SK-MEL-5 (cell line): ENCODE measurements around the gene RFPL1. TPM values are rescaled to one million over a fixed set of nuclear protein-coding genes. Genes with fewer than 3 reads are reported as not detected.
"Not testable (repeated sequence)": the region's sequence is repeated elsewhere in the genome, so short reads cannot be mapped to it uniquely, and the experiment has no call there.

Experiments used
- DNase-seq: peaks from one replicate; pipeline ENCODE4 v3.0.0-alpha.2; 2016; ENCODE audit warnings: low read depth, low spot score
- in situ Hi-C: cut with HindIII; loops from 2 replicates; pipeline ENCODE4 v1.10.0; 2016; ENCODE audit warnings: low sequenced_read_pairs, high pct_unique_total_duplicates, low pct_unique_long_range_greater_than_20kb
- small RNA-seq, 2 experiments: library from RNA; depleted of rRNA; stranded (forward); fragments of <200 nt; gene quantifications; one replicate each; pipeline ENCODE3, GENCODE V24; 2014
- total RNA-seq: library from RNA; depleted of rRNA; stranded (reverse); fragments of >200 nt; shearing (Covaris generic); gene quantifications from 2 replicates; pipeline ENCODE4 v1.2.3, GENCODE V29; 2014; rRNA removed

The RFPL1 gene
- total RNA-seq, 1 experiment from 2014 or later = not detected

- DNase-seq = no peak
- in situ Hi-C loops = no loop called here
These were observed 49.1 kb downstream of the RFPL1 start for GRCh38 chr22:29487426-29487986.

GRCh38 chr22:29489127-29489780, 50.9 kb downstream of the RFPL1 start:
- DNase-seq, in situ Hi-C loops: not testable (repeated sequence)

GRCh38 chr22:29491012-29491411, 52.6 kb downstream of the RFPL1 start:
- in situ Hi-C loops = no loop called here
- no peak for DNase-seq

Small RNAs within 50 kb of the gene (small RNA-seq; reads per million reads assigned to genes)
- 0 reads per million in 2 experiments for gene AC000041.1

Other genes with a start within 250 kb of the RFPL1 start
- 3.4 and 3.7 TPM in 2 replicates for gene EMID1, start 232.7 kb upstream of the RFPL1 start, total RNA-seq
- gene RHBDD3, start 170.6 kb upstream of the RFPL1 start, total RNA-seq = 32.3 and 33.4 TPM in 2 replicates
- gene EWSR1, start 170.3 kb upstream of the RFPL1 start, total RNA-seq = 211 and 226 TPM in 2 replicates
- 6.9 and 9.1 TPM in 2 replicates for gene GAS2L1, start 131.9 kb upstream of the RFPL1 start, total RNA-seq
- not detected in 2 replicates for gene RASL10A, start 122.9 kb upstream of the RFPL1 start, total RNA-seq
- gene AP1B1, start 50.0 kb upstream of the RFPL1 start, total RNA-seq = 73.3 and 83.8 TPM in 2 replicates
- gene NEFH, start 41.6 kb downstream of the RFPL1 start, total RNA-seq = 0.92 and 1.2 TPM in 2 replicates
- gene THOC5, start 115.2 kb downstream of the RFPL1 start, total RNA-seq = 107 and 115 TPM in 2 replicates
- gene NIPSNAP1, start 142.5 kb downstream of the RFPL1 start, total RNA-seq = 97.5 and 98.4 TPM in 2 replicates
- 47.7 and 53.8 TPM in 2 replicates for gene NF2, start 165.1 kb downstream of the RFPL1 start, total RNA-seq